ENCODE results near the gene GULP1.

Gene GULP1

GRCh38 chr2:188381614-188382013, 89.9 kb downstream of the GULP1 start:
- DNase-seq = no peak

- no peak for DNase-seq
Observed at GRCh38 chr2:188382107-188382506, 90.4 kb downstream of the GULP1 start.

- no peak for DNase-seq
Observed at GRCh38 chr2:188383158-188383557, 91.5 kb downstream of the GULP1 start.

- DNase-seq = no peak
Observed at GRCh38 chr2:188385857-188386256, 94.2 kb downstream of the GULP1 start.

- no peak for DNase-seq
Observed at GRCh38 chr2:188388831-188389230, 97.2 kb downstream of the GULP1 start.

GRCh38 chr2:188391354-188391753, 99.7 kb downstream of the GULP1 start:
- DNase-seq = no peak

- no peak for DNase-seq
Observed at GRCh38 chr2:188394931-188395472, 103.3 kb downstream of the GULP1 start.

- DNase-seq = no peak
Observed at GRCh38 chr2:188395903-188396689, 104.4 kb downstream of the GULP1 start.

- DNase-seq = no peak
Observed at GRCh38 chr2:188399159-188399558, 107.5 kb downstream of the GULP1 start.

- no peak for DNase-seq
Observed at GRCh38 chr2:188403676-188404075, 112.0 kb downstream of the GULP1 start.

- DNase-seq = no peak
Observed at GRCh38 chr2:188404341-188405004, 112.8 kb downstream of the GULP1 start.

GRCh38 chr2:188406414-188406813, 114.7 kb downstream of the GULP1 start:
- no peak for DNase-seq

GRCh38 chr2:188410504-188411235, 119.0 kb downstream of the GULP1 start:
- no peak for DNase-seq

- no peak for DNase-seq
Observed at GRCh38 chr2:188412190-188412589, 120.5 kb downstream of the GULP1 start.

GRCh38 chr2:188414411-188414810, 122.7 kb downstream of the GULP1 start:
- no peak for DNase-seq

- DNase-seq = no peak
Observed at GRCh38 chr2:188414869-188415753, 123.4 kb downstream of the GULP1 start.

GRCh38 chr2:188415754-188416083, 124.0 kb downstream of the GULP1 start:
- no peak for DNase-seq

GRCh38 chr2:188416367-188416766, 124.7 kb downstream of the GULP1 start:
- DNase-seq = no peak

GRCh38 chr2:188422726-188423125, 131.1 kb downstream of the GULP1 start:
- no peak for DNase-seq

GRCh38 chr2:188425266-188425665, 133.6 kb downstream of the GULP1 start:
- DNase-seq = no peak

GRCh38 chr2:188426121-188426520, 134.4 kb downstream of the GULP1 start:
- no peak for DNase-seq

- no peak for DNase-seq
Observed at GRCh38 chr2:188430705-188431104, 139.0 kb downstream of the GULP1 start.

GRCh38 chr2:188434018-188434417, 142.3 kb downstream of the GULP1 start:
- DNase-seq = no peak

All from CD4-positive, alpha-beta T cell treated with Interleukin-6 for 4 hours (primary cell).